ENCODE data around the gene DMD. TPM values are rescaled to one million over a fixed set of nuclear protein-coding genes. Genes with fewer than 3 reads are reported as not detected.
"Not testable (repeated sequence)": the region's sequence is repeated elsewhere in the genome, so short reads cannot be mapped to it uniquely, and the experiment has no call there.

DMD gene
- total RNA-seq, 6 experiments from 2014 or later: 18.7 to 43.4 (median 32.9) TPM

GRCh38 chrX:32268207-32268606 is 943.1 kb downstream of the DMD start:
- no peak overlapping the region for H3K4me3 ChIP-seq
- 60% methylated on average over 3 of the region's 3 CpGs for WGBS (ENCODE audit: insufficient coverage, low coverage, low lambda C conversion rate, missing lambda C conversion rate)
- TF ChIP-seq CTCF (IDR thresholded peaks at IDR 0.05): no peak
- no peak for TF ChIP-seq POLR2A (IDR thresholded peaks at IDR 0.05)
- no peaks in the 10 kb centered on the region for H3K9me3 ChIP-seq
- no peaks in the 10 kb centered on the region for H3K27me3 ChIP-seq
- ATAC-seq (no peak), DNase-seq (no peak)
- no peak overlapping the region for H3K27ac ChIP-seq
- H3K36me3 ChIP-seq: no peaks in the 10 kb centered on the region
- no peaks in the 10 kb centered on the region for H3K4me1 ChIP-seq
- intact Hi-C loops (cut with DNase I): no loop called here

GRCh38 chrX:32267796-32268195 is 943.6 kb downstream of the DMD start:
- DNase-seq (no peak), ATAC-seq (no peak)
- 27% methylated on average over 2 of the region's 2 CpGs for WGBS (ENCODE audit: insufficient coverage, low coverage, low lambda C conversion rate, missing lambda C conversion rate)

GRCh38 chrX:32246675-32247074 is 964.7 kb downstream of the DMD start:
- peak; percentile 76 to 85 (median 82) for ATAC-seq
- H3K4me1 ChIP-seq; H3K27ac ChIP-seq; H3K36me3 ChIP-seq; H3K9me3 ChIP-seq; H3K27me3 ChIP-seq; intact Hi-C loops (cut with DNase I); H3K4me3 ChIP-seq: not testable (repeated sequence)
- TF ChIP-seq CTCF (IDR thresholded peaks at IDR 0.05): peak; percentile 34 to 55 (median 51)
- 17% methylated on average over 4 of the region's 4 CpGs for WGBS (ENCODE audit: insufficient coverage, low coverage, low lambda C conversion rate, missing lambda C conversion rate)
- peak in 1 of 3 donors; percentile 33 for DNase-seq

More at GRCh38 chrX:32267796-32268195, 943.6 kb downstream of the DMD start:
- Histone ChIP-seq H3K27ac (no peak overlapping the region), H3K36me3 (no peaks in the 10 kb centered on the region), H3K4me1 (no peaks in the 10 kb centered on the region), H3K4me3 (no peak overlapping the region), H3K27me3 (no peaks in the 10 kb centered on the region), H3K9me3 (no peaks in the 10 kb centered on the region)
- TF ChIP-seq POLR2A (IDR thresholded peaks at IDR 0.05): no peak
- no peak for TF ChIP-seq CTCF (IDR thresholded peaks at IDR 0.05)
- intact Hi-C loops (cut with DNase I): no loop called here

- ATAC-seq (no peak), DNase-seq (no peak)
- H3K9me3 ChIP-seq: no peaks in the 10 kb centered on the region
- H3K27ac ChIP-seq: no peak overlapping the region
- intact Hi-C loops (cut with DNase I): no loop called here
- peaks cover 0 to 3% of the 10 kb centered on the region in 2 donors for H3K27me3 ChIP-seq
- no peak for TF ChIP-seq CTCF (IDR thresholded peaks at IDR 0.05)
- TF ChIP-seq POLR2A (IDR thresholded peaks at IDR 0.05): no peak
- H3K4me1 ChIP-seq: no peaks in the 10 kb centered on the region
- H3K4me3 ChIP-seq: no peak overlapping the region
- WGBS (ENCODE audit: insufficient coverage, low coverage, low lambda C conversion rate, missing lambda C conversion rate): 20% methylated on average over 1 of the region's 2 CpGs
- H3K36me3 ChIP-seq: no peaks in the 10 kb centered on the region
Measured at GRCh38 chrX:32195611-32196010, 1015.7 kb downstream of the DMD start.

GRCh38 chrX:32191316-32191715 is 1020.0 kb downstream of the DMD start:
- no peak for DNase-seq
- TF ChIP-seq CTCF (IDR thresholded peaks at IDR 0.05) (no peak), POLR2A (IDR thresholded peaks at IDR 0.05) (no peak)
- no peaks in the 10 kb centered on the region for H3K9me3 ChIP-seq
- intact Hi-C loops (cut with DNase I): no loop called here
- no peak overlapping the region for H3K27ac ChIP-seq
- no peaks in the 10 kb centered on the region for H3K36me3 ChIP-seq
- no peaks in the 10 kb centered on the region for H3K27me3 ChIP-seq
- ATAC-seq: no peak
- no peak overlapping the region for H3K4me3 ChIP-seq
- no peaks in the 10 kb centered on the region for H3K4me1 ChIP-seq
- WGBS (ENCODE audit: insufficient coverage, low coverage, low lambda C conversion rate, missing lambda C conversion rate): 52% methylated on average over 6 of the region's 6 CpGs
